CD4-positive, alpha-beta T cell (primary cell): Measurements from ENCODE around the gene SH3BP5. TPM values are rescaled to one million over a fixed set of nuclear protein-coding genes. Genes with fewer than 3 reads are reported as not detected.
A peak's percentile ranks its signal among the peaks of the same experiment; 100 is the strongest.

Experiments used
- ATAC-seq: fragments of 200-7000 bp; cut with Tn5 transposase; one replicate; pipeline ENCODE4 v1.10.0; 2022; ENCODE audit warnings: mild to moderate bottlenecking; ENCODE audit not compliant: poor library complexity
- CTCF ChIA-PET: fragments of 350-600 bp; sonication (Branson Sonifier 250); formaldehyde crosslinking; loops from one replicate; lab custom pipeline; 2021; ENCODE audit warnings: antibody characterized with exemption, inconsistent platforms; lab: Charles Lee
- POLR2A ChIA-PET: fragments of 350-600 bp; sonication (Branson Sonifier 250); formaldehyde crosslinking; loops from one replicate; lab custom pipeline; 2021; ENCODE audit warnings: antibody characterized with exemption, inconsistent platforms; lab: Charles Lee
- DNase-seq, 14 experiments: peaks; one replicate each; pipeline ENCODE4 v3.0.0-alpha.2; 2013 to 2020; ENCODE audit warnings: mixed read lengths in 2 of 14
- H3K27ac ChIP-seq, 2 donors: one replicate each; pipeline versions ENCODE4 v1.5.1 to v1.7.0; 2013; ENCODE audit warnings: low read length in 2 of 2, low read depth in 1 of 2, mild to moderate bottlenecking in 1 of 2
- H3K27me3 ChIP-seq, 2 experiments: 1 replicate in 1 of 2; 2 replicates in 1 of 2; pipeline versions ENCODE4 v1.6.1 to v1.7.0; 2013; ENCODE audit warnings: low read length in 2 of 2, control low read depth in 1 of 2, mild to moderate bottlenecking in 1 of 2, moderate library complexity in 1 of 2; ENCODE audit not compliant: insufficient read depth in 2 of 2, control insufficient read depth in 1 of 2
- H3K36me3 ChIP-seq: one replicate; pipeline ENCODE4 v1.6.1; 2013; ENCODE audit warnings: low read length, control low read depth; ENCODE audit not compliant: insufficient read depth
- H3K4me1 ChIP-seq: one replicate; pipeline ENCODE4 v1.6.1; 2013; ENCODE audit warnings: low read length, control low read depth; ENCODE audit not compliant: insufficient read depth
- H3K4me3 ChIP-seq: one replicate; pipeline ENCODE4 v1.5.1; 2013; ENCODE audit warnings: mild to moderate bottlenecking, low read length, moderate library complexity
- H3K9me3 ChIP-seq, 2 experiments: 1 replicate in 1 of 2; 2 replicates in 1 of 2; pipeline versions ENCODE4 v1.6.1 to v1.7.0; 2013; ENCODE audit warnings: low read length in 2 of 2, mild to moderate bottlenecking in 2 of 2, control low read depth in 1 of 2, moderate library complexity in 1 of 2; ENCODE audit not compliant: control insufficient read depth in 1 of 2, insufficient read depth in 1 of 2
- H3K27ac Mint-ChIP-seq: one replicate; pipeline ENCODE4 v1.8.0; 2020; ENCODE audit warnings: mixed read lengths
- H3K27me3 Mint-ChIP-seq: one replicate; pipeline ENCODE4 v1.8.0; 2021; ENCODE audit warnings: mixed read lengths
- H3K36me3 Mint-ChIP-seq: one replicate; pipeline ENCODE4 v1.8.0; 2021; ENCODE audit warnings: low read depth, mixed read lengths
- H3K4me1 Mint-ChIP-seq: one replicate; pipeline ENCODE4 v1.8.0; 2021; ENCODE audit warnings: low read depth, mixed read lengths
- H3K4me3 Mint-ChIP-seq: one replicate; pipeline ENCODE4 v1.8.0; 2020; ENCODE audit warnings: mild to moderate bottlenecking, mixed read lengths
- H3K9me3 Mint-ChIP-seq: one replicate; pipeline ENCODE4 v1.8.0; 2020; ENCODE audit warnings: mixed read lengths
- CTCF ChIP-seq: fragments of 200-600 bp; IDR thresholded peaks from one replicate; pipeline ENCODE4 v1.8.0; 2022; ENCODE audit warnings: antibody characterized with exemption, mild to moderate bottlenecking
- intact Hi-C, 2 experiments: fragments of 100-400 bp; cut with DNase I in 1 of 2; cut with micrococcal nuclease in 1 of 2; formaldehyde crosslinking; loops; one replicate each; pipeline versions ENCODE4 v1.15.1 to v1.9.0; 2023 to 2025; cut with DNase I, micrococcal nuclease
- total RNA-seq, 174 experiments: library from RNA in 2 of 174; stranded (reverse) in 2 of 174; gene quantifications; one replicate each; pipeline ENCODE4 v1.2.3 and lab custom pipeline; 2021 to 2026

SH3BP5 gene
- total RNA-seq, 2 experiments from 2014 or later: 16.8 to 17.7 TPM

- ChIA-PET POLR2A (no interaction called here), CTCF (interaction anchor here (1.3 kb wide), 1 partner anchor 9 kb away, joined by 6 read pairs; no protein-coding TSS in a partner anchor)
- Mint-ChIP-seq H3K4me3 (no peak overlapping the region), H3K27ac (peak overlapping the region; percentile 75), H3K4me1 (peaks cover 20% of the 10 kb centered on the region), H3K9me3 (no peaks in the 10 kb centered on the region), H3K36me3 (peaks cover 84% of the 10 kb centered on the region), H3K27me3 (no peaks in the 10 kb centered on the region)
- peaks cover 87% of the 10 kb centered on the region for H3K36me3 ChIP-seq
- DNase-seq: no peak
- H3K27ac ChIP-seq: no peak overlapping the region
- ATAC-seq: no peak
- intact Hi-C loops: no loop called here
- no peak overlapping the region for H3K4me3 ChIP-seq
- H3K4me1 ChIP-seq: peaks cover 5% of the 10 kb centered on the region
- no peak for TF ChIP-seq CTCF
- no peaks in the 10 kb centered on the region for H3K27me3 ChIP-seq
- H3K9me3 ChIP-seq: no peaks in the 10 kb centered on the region
These were observed 73.7 kb downstream of the SH3BP5 start for GRCh38 chr3:15258720-15259119.

- DNase-seq: no peak
- ChIA-PET CTCF (interaction anchor here (1.5 kb wide), 1 partner anchor 11 kb away, joined by 4 read pairs; no protein-coding TSS in a partner anchor), POLR2A (no interaction called here)
- intact Hi-C loops: no loop called here
- H3K27me3 ChIP-seq: no peaks in the 10 kb centered on the region
- peaks cover 13% of the 10 kb centered on the region for H3K4me1 Mint-ChIP-seq
- H3K36me3 ChIP-seq: peaks cover 99% of the 10 kb centered on the region
- peaks cover 5% of the 10 kb centered on the region for H3K4me1 ChIP-seq
- peak overlapping the region; percentile 75 for H3K27ac Mint-ChIP-seq
- no peak overlapping the region for H3K27ac ChIP-seq
- peaks cover 96% of the 10 kb centered on the region for H3K36me3 Mint-ChIP-seq
- no peaks in the 10 kb centered on the region for H3K9me3 ChIP-seq
- no peak for TF ChIP-seq CTCF
- no peak overlapping the region for H3K4me3 Mint-ChIP-seq
- H3K27me3 Mint-ChIP-seq: no peaks in the 10 kb centered on the region
- no peak for ATAC-seq
- H3K9me3 Mint-ChIP-seq: no peaks in the 10 kb centered on the region
- H3K4me3 ChIP-seq: no peak overlapping the region
These were observed 75.5 kb downstream of the SH3BP5 start for GRCh38 chr3:15256861-15257341.

- no peaks in the 10 kb centered on the region for H3K27me3 Mint-ChIP-seq
- ChIA-PET CTCF (interaction anchor here (1.5 kb wide), 1 partner anchor 13 kb away, joined by 4 read pairs; no protein-coding TSS in a partner anchor), POLR2A (interaction anchor here (0.7 kb wide), 1 partner anchor 16 kb away, joined by 3 read pairs; no protein-coding TSS in a partner anchor)
- no peaks in the 10 kb centered on the region for H3K9me3 ChIP-seq
- no peak overlapping the region for H3K27ac ChIP-seq
- DNase-seq (no peak), ATAC-seq (no peak)
- H3K27me3 ChIP-seq: no peaks in the 10 kb centered on the region
- no peaks in the 10 kb centered on the region for H3K9me3 Mint-ChIP-seq
- H3K4me1 Mint-ChIP-seq: peaks cover 6% of the 10 kb centered on the region
- no peak overlapping the region for H3K4me3 Mint-ChIP-seq
- peaks cover 93% of the 10 kb centered on the region for H3K36me3 Mint-ChIP-seq
- H3K27ac Mint-ChIP-seq: peak overlapping the region; percentile 53
- intact Hi-C loops: no loop called here
- no peak for TF ChIP-seq CTCF
- H3K4me3 ChIP-seq: no peak overlapping the region
- H3K36me3 ChIP-seq: peaks cover 99% of the 10 kb centered on the region
- peaks cover 3% of the 10 kb centered on the region for H3K4me1 ChIP-seq
These were observed 77.2 kb downstream of the SH3BP5 start for GRCh38 chr3:15255215-15255614.
